Measurements from ENCODE around the gene ZNF587.
"Not testable (repeated sequence)": the region's sequence is repeated elsewhere in the genome, so short reads cannot be mapped to it uniquely, and the experiment has no call there.

The ZNF587 gene

GRCh38 chr19:57849666-57850473 is at the start of gene ZNF587:
Gene ZNF587, plus strand, starts transcription at chr19:57849859. Its CDS starts 180 bp downstream, at chr19:57850039.
- DNase-seq = peak; percentile 59

- no peak for DNase-seq
Measured at GRCh38 chr19:57800696-57801095, 49.0 kb upstream of the ZNF587 start.

DNA sequence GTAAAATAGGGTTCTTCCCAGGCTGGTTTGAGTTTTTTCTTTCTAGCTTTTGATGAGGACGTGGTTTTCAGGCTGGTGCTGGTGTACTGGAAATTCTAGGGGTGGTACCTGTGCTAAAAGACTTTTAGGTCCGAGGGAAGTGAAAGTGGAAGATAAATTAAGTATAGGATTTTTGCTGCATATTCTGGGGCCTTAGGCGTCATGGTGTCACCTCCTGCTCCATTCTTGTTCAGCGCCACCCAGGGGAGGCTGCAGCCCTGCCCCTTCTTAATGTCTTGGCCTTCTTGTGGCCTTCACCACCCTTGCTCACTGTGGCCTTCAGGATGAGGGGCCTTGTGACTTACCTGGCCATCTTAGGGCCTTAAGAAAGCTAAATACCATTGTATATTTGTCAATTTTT is 47.4 kb upstream of the ZNF587 start:
- DNase-seq = no peak

DNA sequence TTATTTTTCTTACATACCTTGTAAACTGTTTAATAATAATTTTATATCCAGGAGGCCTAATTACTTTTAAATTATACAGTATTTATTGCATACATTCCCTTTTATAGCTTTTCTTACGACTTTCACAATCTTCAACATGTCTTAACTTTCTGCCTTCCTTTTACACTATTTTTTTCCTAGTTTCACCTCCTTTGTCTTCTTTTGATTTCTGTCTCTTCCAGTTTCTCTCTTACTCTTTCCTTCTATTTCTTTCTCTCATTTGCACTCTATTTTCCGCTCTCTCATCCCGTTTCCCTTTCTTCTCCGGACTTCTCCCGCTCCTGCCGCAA is 46.4 kb upstream of the ZNF587 start:
- DNase-seq = no peak

- no peak for DNase-seq
Measured at GRCh38 chr19:57803594-57804325, 45.9 kb upstream of the ZNF587 start.

DNA sequence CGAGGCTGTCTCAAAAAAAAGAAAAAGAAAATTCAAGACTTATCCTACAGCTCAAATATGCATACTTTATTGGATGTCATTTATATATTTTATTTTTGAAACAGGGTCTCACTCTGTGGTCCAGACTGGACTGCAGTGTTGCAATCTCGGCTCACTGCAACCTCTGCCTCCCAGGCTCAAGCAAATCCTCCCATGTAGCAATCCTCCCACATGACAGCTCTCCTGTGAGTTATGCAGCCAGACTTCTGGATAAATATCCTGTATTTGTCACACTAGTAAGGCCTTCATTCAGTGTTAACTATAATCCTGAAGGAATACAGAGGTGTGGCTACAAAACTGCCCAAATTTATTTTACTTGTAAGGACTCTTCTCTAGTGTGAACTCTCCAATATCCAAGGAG is 42.1 kb upstream of the ZNF587 start:
- DNase-seq = no peak

GRCh38 chr19:57810410-57811295 is 39.0 kb upstream of the ZNF587 start:
- not testable (repeated sequence) for DNase-seq

- DNase-seq = no peak
Measured at GRCh38 chr19:57812226-57812625, 37.4 kb upstream of the ZNF587 start.

DNA sequence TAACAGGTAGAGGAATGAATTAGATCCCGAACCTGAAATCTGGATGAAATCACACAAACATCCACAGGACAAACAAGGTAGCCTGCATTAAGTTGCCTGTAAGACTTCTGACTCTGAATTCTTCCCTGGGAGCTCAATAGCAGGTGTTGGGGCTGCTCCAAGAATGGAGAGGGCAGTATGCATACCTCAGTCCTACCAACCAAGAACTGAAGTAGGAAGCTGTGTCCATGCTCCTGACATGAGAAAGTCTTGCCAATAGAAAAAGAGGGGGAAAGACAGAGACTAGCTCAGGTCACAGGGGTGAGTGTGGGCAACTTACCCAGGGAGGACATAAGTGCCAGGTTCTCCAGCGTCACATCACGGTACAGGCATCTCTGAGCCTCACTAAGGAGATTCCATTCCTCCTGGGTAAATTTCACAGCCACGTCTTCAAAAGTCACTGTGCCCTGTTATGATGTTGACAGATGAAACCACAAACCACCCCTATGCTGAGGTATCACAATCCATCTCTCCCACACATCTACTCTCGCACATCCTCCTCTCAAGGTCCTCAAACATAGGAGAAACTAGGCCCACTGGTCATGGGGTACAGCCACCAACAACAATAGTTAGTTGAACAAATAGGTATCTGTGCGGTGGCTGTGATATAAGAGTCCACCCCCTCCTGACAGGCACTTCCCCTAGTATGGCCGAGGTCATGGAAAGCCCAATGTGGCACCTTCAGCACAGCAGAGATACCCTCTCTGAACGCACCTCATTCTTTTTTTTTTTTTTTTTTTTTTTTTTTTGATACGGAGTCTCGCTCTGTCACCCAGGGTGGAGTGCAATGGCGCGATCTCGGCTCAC is 36.5 kb upstream of the ZNF587 start:
- not testable (repeated sequence) for DNase-seq

DNA sequence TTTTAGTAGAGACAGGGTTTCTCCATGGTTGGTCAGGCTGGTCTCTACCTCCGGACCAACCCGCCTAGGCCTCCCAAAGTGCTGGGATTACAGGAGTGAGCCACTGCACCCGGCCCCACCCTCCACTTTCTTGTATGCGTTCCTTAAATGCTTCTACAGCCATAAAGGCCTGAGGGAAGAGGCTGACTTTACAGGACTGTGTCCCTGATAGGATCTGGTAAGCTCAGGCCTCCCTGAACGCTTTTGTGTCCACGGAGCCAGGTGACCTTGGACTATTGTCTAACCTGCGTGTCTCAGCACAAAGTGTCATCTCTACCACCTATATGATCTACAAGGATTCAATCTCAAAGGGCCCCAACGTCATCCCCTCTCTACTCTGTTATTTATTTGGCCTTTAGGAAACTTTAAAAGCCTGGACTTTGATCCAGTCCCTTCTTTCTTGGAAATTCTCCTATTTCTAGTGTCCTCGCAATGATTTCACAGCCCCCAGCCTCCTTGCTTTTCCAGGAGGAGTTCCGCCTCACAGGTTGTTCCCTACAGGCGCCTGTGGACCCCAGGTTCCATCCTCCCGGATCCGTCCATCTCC is 35.6 kb upstream of the ZNF587 start:
- no peak for DNase-seq

DNA sequence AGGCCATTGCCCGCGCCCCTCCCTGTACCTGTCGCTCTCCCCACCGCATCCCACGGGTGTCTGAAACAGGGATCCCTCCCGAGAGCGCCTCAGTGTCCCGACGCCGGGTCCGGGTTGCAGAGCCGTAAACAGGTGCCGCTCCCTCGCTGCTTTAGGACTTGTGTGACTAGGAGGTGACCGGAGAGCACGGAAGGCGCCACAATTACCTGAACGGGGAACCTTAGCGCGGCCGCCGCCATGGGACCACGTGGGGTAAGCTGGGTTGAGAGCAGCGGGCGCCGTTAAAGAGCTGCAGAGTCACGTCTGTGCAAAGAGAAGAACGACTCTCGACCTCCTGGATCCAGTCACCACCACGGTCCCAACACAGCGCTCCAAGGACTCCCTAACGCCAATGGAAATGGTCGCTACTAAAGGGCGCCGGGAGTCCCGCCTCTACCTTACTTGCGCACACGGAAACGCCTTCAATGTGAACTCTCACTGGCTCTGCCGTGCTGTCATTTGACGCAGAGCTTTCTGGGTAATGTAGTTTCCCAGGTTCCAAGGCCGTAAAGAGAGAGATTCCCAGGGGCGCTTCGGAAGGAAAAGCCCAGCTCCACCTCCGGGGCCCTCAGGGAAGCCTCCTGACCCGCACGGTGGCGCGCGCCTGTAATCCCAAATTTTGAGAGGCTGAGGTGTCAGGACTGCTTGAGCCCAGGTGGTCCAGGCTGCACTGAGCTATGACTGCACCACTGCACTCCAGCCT is 35.0 kb upstream of the ZNF587 start, which contains the start of gene ZNF552:
TSS of gene ZNF552 (minus strand) at position 409 of the 742 bp plus-strand sequence. CDS start at position 239, 170 bp downstream.
- peak; percentile 80 for DNase-seq

DNA sequence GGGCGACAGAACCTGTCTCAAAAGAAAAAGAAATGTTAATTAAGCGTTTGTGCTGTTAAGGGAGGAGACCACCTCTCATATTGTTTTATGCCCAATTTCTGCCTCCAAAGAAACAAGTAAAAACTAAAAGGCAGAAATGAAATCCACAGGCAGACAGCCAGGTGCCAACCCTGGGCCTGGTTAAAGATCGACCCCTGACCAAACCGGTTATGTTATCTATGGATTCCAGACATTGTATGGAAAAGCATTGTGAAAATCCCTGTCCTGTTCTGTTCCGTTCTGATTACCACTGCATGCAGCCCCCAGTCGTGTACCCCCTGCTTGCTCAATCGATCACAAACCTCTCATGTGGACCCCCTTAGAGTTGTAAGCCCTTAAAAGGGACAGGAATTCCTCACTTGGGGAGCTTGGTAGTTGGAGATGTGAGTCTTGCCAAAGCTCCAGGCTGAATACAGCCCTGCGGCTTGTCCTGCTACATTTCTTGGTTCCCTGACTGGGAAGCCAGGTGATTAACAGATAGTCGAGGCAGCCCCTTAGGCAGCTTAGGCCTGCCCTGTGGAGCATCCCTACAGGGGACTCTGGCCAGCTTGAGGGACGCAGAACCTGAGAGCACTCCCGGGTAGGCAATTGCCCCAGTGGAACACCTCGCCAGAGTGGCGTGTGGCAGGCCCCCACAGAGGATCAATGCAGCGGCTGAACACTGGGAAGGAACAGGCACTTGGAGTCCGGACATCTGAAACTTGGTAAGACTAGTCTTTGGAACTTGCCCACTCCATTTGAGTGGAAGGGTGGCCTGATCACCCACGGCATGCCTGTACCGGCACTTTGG is 34.2 kb upstream of the ZNF587 start:
- no peak for DNase-seq

- no peak for DNase-seq
Measured at GRCh38 chr19:57816652-57817051, 33.0 kb upstream of the ZNF587 start.

DNA sequence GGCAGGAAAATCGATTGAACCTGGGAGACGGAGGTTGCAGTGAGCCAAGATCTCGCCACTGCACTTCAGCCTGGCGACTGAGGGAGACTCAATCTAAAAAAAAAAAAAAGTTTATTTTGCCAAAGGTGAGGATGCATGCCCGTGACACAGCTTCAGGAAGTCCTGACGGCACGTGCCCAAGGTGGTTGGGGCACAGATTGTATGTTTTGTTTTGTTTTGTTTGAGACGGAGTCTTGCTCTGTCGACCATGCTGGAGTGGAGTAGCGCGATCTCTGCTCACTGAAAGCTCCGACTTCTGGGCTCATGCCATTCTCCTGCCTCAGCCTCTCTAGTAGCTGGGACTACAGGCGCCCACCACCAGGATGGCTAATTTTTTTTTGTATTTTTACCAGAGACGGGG is 31.7 kb upstream of the ZNF587 start:
- DNase-seq = no peak

GRCh38 chr19:57818378-57818777 is 31.3 kb upstream of the ZNF587 start:
- no peak for DNase-seq

DNA sequence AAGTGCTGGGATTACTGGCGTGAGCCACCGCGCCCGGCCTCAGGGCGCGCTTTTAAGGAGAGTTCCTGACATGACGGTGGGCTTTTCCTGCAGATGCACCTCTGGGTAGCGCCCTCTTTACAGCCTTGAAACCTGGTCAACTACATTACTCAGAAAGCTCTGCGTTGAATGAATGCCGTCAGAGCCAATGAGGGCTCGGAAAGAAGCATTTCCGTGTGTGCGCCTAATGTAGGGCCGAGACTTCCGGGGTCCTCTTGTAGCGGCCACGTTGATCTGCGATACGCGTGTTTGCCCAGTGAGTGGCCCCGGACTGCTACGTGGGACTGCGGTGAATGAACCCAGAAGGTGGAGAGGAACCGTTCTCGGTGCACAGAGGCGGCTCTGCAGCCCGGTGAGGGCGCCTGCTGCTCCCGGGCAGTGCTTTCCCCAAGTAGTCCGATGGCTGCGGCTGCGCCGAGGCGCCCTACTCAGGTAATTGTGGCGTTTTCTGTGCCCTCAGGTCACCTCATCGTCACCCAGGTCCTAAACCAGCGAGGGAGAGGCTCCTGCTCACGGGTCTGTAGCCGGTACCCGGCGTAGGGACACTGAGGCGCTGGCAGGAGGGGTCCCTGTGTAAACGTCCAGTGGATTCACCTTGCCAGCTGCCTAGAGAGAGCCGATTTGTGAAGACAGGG is 30.0 kb upstream of the ZNF587 start:
- peak; percentile 80 for DNase-seq

- DNase-seq = no peak
Measured at GRCh38 chr19:57820599-57820998, 29.1 kb upstream of the ZNF587 start.

- DNase-seq = not testable (repeated sequence)
Measured at GRCh38 chr19:57821095-57821494, 28.6 kb upstream of the ZNF587 start.

DNA sequence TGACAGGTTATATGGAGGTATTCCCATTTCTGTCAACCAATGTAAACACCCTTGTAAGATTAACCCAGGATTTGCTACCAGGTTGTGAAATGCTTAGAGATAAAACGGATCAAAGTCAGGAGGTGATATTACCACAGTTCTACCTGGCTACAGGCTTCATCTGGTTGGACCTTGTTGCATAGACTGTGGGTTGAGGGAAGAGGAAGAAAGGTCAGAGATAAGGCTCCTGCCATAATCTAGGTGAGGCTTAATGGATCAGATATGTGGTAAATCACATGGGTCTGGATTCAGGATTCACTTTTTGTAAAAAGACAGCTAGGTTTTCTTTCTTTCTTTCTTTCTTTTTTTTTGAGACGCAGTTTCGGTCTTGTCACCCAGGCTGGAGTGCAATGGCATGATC is 28.2 kb upstream of the ZNF587 start:
- not testable (repeated sequence) for DNase-seq

- DNase-seq = not testable (repeated sequence)
Measured at GRCh38 chr19:57823155-57823554, 26.5 kb upstream of the ZNF587 start.

All from NCI-H2107 (cell line).